ENCODE data around the gene NTM.

DNA sequence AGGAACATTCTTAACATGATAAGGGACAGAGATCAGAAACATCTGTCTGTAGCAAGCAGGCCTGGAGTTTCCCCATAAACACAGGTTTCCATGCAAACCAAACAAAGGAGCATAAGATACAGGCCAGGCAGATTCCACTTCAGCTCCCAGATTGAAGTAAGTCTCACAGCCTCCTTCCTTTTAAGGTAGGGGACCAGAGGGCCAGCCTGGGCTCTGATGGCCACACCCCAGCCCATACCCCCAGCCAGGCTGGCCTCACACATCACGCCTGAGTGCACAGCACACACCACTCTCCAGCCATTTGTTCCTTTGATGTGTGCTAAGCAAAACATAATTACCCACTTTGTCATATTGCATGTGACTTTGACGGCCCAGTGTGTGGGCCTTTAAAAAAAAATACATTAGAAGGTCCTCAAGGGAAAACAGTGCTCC, 518.7 kb downstream of the NTM start:
- TF ChIP-seq, protein P1, sequence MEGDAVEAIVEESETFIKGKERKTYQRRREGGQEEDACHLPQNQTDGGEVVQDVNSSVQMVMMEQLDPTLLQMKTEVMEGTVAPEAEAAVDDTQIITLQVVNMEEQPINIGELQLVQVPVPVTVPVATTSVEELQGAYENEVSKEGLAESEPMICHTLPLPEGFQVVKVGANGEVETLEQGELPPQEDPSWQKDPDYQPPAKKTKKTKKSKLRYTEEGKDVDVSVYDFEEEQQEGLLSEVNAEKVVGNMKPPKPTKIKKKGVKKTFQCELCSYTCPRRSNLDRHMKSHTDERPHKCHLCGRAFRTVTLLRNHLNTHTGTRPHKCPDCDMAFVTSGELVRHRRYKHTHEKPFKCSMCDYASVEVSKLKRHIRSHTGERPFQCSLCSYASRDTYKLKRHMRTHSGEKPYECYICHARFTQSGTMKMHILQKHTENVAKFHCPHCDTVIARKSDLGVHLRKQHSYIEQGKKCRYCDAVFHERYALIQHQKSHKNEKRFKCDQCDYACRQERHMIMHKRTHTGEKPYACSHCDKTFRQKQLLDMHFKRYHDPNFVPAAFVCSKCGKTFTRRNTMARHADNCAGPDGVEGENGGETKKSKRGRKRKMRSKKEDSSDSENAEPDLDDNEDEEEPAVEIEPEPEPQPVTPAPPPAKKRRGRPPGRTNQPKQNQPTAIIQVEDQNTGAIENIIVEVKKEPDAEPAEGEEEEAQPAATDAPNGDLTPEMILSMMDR (IDR thresholded peaks at IDR 0.05), result no peak
- TF ChIP-seq POLR2AphosphoS5 (IDR thresholded peaks at IDR 0.05) (no peak), POLR2A (IDR thresholded peaks at IDR 0.05) (no peak), EP300 (IDR thresholded peaks at IDR 0.05) (no peak)
